ENCODE results near the gene CA4.

CA4 gene

GRCh38 chr17:60135151-60135950 lies 14.4 kb upstream of the CA4 start:
- peak; percentile 99 for ATAC-seq
- TF ChIP-seq ZFP3 (CRISPR knock-in tag; IDR thresholded peaks at IDR 0.05) = no peak; the same call in 1 of the 2 replicates
- no peak for TF ChIP-seq PATZ1 (CRISPR knock-in tag; IDR thresholded peaks at IDR 0.05; ENCODE audit: borderline replicate concordance)
- TF ChIP-seq ZNF565 (CRISPR knock-in tag; conservative IDR thresholded peaks at IDR 0.05; ENCODE audit: low read depth) = no peak
- TF ChIP-seq SNAI2 (CRISPR knock-in tag; IDR thresholded peaks at IDR 0.05) = no peak
- no peak for TF ChIP-seq CSDC2 (CRISPR knock-in tag; IDR thresholded peaks at IDR 0.05)
- TF ChIP-seq RARB (CRISPR knock-in tag; IDR thresholded peaks at IDR 0.05) = no peak
- TF ChIP-seq, protein P1, sequence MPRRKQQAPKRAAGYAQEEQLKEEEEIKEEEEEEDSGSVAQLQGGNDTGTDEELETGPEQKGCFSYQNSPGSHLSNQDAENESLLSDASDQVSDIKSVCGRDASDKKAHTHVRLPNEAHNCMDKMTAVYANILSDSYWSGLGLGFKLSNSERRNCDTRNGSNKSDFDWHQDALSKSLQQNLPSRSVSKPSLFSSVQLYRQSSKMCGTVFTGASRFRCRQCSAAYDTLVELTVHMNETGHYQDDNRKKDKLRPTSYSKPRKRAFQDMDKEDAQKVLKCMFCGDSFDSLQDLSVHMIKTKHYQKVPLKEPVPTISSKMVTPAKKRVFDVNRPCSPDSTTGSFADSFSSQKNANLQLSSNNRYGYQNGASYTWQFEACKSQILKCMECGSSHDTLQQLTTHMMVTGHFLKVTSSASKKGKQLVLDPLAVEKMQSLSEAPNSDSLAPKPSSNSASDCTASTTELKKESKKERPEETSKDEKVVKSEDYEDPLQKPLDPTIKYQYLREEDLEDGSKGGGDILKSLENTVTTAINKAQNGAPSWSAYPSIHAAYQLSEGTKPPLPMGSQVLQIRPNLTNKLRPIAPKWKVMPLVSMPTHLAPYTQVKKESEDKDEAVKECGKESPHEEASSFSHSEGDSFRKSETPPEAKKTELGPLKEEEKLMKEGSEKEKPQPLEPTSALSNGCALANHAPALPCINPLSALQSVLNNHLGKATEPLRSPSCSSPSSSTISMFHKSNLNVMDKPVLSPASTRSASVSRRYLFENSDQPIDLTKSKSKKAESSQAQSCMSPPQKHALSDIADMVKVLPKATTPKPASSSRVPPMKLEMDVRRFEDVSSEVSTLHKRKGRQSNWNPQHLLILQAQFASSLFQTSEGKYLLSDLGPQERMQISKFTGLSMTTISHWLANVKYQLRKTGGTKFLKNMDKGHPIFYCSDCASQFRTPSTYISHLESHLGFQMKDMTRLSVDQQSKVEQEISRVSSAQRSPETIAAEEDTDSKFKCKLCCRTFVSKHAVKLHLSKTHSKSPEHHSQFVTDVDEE (CRISPR knock-in tag; IDR thresholded peaks at IDR 0.05) = no peak; the same call in 1 of the 2 replicates
- TF ChIP-seq PPARA (CRISPR knock-in tag; IDR thresholded peaks at IDR 0.05; ENCODE audit: borderline replicate concordance) = no peak
- TF ChIP-seq ZNF8 (CRISPR knock-in tag; IDR thresholded peaks at IDR 0.05) = no peak
- TF ChIP-seq ARNTL (CRISPR knock-in tag; IDR thresholded peaks at IDR 0.05; ENCODE audit: borderline replicate concordance, low read depth) = no peak
- TF ChIP-seq, protein P2, sequence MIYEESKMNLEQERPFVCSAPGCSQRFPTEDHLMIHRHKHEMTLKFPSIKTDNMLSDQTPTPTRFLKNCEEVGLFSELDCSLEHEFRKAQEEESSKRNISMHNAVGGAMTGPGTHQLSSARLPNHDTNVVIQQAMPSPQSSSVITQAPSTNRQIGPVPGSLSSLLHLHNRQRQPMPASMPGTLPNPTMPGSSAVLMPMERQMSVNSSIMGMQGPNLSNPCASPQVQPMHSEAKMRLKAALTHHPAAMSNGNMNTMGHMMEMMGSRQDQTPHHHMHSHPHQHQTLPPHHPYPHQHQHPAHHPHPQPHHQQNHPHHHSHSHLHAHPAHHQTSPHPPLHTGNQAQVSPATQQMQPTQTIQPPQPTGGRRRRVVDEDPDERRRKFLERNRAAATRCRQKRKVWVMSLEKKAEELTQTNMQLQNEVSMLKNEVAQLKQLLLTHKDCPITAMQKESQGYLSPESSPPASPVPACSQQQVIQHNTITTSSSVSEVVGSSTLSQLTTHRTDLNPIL (CRISPR knock-in tag; IDR thresholded peaks at IDR 0.05; ENCODE audit: low read depth) = no peak
- TF ChIP-seq GLIS3 (CRISPR knock-in tag; IDR thresholded peaks at IDR 0.05) = no peak

DNA sequence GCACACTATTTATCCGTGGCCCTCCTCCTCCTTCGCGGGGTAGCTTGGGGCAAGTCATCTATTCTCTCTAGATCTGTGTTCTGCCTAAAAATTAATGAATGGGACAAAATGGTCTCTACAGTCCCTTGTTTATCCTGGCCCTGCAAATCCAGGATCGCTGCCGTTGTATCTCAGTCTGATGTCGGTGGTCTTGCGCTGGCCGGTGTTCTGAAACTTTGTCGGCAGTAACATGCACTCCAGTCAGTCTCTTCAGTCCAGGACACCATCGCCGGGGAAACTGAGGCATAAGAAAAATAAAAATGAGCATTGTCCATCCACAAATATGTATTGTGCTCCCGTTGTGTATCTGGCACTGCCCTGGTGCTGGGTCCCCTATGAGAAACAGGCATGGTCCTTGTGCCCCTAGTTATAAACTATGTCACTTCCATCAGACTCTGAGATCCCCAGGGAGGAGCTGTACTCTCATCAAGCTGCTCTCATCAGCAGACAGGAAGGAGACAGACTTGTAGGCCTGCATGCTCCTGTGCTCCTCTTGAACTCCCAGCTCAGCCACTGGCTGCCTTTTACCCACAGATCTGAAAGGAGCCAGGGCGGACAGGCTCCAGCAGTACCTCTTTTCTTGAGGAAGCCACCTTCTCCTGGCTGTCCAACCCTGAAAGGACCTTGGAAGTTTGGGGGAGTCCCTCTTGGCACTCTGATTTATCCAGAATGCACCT lies 13.7 kb upstream of the CA4 start:
- no peak for TF ChIP-seq ARNTL (CRISPR knock-in tag; IDR thresholded peaks at IDR 0.05; ENCODE audit: borderline replicate concordance, low read depth)
- no peak for TF ChIP-seq ZNF70 (CRISPR knock-in tag; IDR thresholded peaks at IDR 0.05)
- no peak for TF ChIP-seq ISL1 (CRISPR knock-in tag; IDR thresholded peaks at IDR 0.05)
- no peak for TF ChIP-seq ZNF8 (CRISPR knock-in tag; IDR thresholded peaks at IDR 0.05)
- no peak for TF ChIP-seq PPARA (CRISPR knock-in tag; IDR thresholded peaks at IDR 0.05; ENCODE audit: borderline replicate concordance)
- TF ChIP-seq, protein P3, sequence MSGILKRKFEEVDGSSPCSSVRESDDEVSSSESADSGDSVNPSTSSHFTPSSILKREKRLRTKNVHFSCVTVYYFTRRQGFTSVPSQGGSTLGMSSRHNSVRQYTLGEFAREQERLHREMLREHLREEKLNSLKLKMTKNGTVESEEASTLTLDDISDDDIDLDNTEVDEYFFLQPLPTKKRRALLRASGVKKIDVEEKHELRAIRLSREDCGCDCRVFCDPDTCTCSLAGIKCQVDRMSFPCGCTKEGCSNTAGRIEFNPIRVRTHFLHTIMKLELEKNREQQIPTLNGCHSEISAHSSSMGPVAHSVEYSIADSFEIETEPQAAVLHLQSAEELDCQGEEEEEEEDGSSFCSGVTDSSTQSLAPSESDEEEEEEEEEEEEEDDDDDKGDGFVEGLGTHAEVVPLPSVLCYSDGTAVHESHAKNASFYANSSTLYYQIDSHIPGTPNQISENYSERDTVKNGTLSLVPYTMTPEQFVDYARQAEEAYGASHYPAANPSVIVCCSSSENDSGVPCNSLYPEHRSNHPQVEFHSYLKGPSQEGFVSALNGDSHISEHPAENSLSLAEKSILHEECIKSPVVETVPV (CRISPR knock-in tag; IDR thresholded peaks at IDR 0.05) = no peak
- no peak for TF ChIP-seq ZC3H10 (CRISPR knock-in tag; IDR thresholded peaks at IDR 0.05)
- no peak for TF ChIP-seq TOX (CRISPR knock-in tag; IDR thresholded peaks at IDR 0.05; ENCODE audit: borderline replicate concordance)
- TF ChIP-seq ZNF565 (CRISPR knock-in tag; conservative IDR thresholded peaks at IDR 0.05; ENCODE audit: low read depth) = no peak
- ATAC-seq = no peak; the same call in 2 of the 3 replicates

DNA sequence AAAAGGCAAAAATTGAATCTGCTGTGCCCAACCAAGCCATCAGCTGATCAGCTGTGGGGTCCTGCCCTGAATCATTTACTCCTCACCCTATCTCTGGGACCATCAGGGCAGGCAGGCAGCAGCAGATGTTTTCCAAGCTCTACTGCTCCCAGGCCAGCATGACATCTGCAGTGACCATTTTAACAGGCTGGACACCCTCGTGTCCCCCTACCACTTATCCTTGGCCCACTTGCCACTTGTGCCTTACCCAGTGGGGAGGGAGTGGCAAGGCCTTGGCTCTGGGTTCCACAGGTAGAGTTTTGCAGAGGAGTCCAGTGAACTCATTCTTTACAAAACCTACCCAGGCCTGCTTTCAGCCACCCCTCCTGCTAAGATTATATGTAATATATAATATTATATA lies 12.0 kb upstream of the CA4 start:
- ATAC-seq = no peak
- TF ChIP-seq OSR1 (CRISPR knock-in tag; IDR thresholded peaks at IDR 0.05) = no peak
- no peak for TF ChIP-seq ARNTL (CRISPR knock-in tag; IDR thresholded peaks at IDR 0.05; ENCODE audit: borderline replicate concordance, low read depth)
- no peak for TF ChIP-seq BACH2 (CRISPR knock-in tag; IDR thresholded peaks at IDR 0.05; ENCODE audit: borderline replicate concordance)
- TF ChIP-seq ISL1 (CRISPR knock-in tag; IDR thresholded peaks at IDR 0.05) = no peak
- TF ChIP-seq RARB (CRISPR knock-in tag; IDR thresholded peaks at IDR 0.05) = no peak
- TF ChIP-seq, protein P1 (CRISPR knock-in tag; IDR thresholded peaks at IDR 0.05) = no peak
- no peak for TF ChIP-seq ZFP3 (CRISPR knock-in tag; IDR thresholded peaks at IDR 0.05)
- TF ChIP-seq ZNF70 (CRISPR knock-in tag; IDR thresholded peaks at IDR 0.05) = no peak
- TF ChIP-seq TOX (CRISPR knock-in tag; IDR thresholded peaks at IDR 0.05; ENCODE audit: borderline replicate concordance) = no peak
- TF ChIP-seq, protein P4, sequence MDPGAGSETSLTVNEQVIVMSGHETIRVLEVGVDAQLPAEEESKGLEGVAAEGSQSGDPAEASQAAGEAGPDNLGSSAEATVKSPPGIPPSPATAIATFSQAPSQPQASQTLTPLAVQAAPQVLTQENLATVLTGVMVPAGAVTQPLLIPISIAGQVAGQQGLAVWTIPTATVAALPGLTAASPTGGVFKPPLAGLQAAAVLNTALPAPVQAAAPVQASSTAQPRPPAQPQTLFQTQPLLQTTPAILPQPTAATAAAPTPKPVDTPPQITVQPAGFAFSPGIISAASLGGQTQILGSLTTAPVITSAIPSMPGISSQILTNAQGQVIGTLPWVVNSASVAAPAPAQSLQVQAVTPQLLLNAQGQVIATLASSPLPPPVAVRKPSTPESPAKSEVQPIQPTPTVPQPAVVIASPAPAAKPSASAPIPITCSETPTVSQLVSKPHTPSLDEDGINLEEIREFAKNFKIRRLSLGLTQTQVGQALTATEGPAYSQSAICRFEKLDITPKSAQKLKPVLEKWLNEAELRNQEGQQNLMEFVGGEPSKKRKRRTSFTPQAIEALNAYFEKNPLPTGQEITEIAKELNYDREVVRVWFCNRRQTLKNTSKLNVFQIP (CRISPR knock-in tag; IDR thresholded peaks at IDR 0.05; ENCODE audit: borderline replicate concordance, low read depth) = no peak
- TF ChIP-seq PATZ1 (CRISPR knock-in tag; IDR thresholded peaks at IDR 0.05; ENCODE audit: borderline replicate concordance) = no peak
- TF ChIP-seq PPARA (CRISPR knock-in tag; IDR thresholded peaks at IDR 0.05; ENCODE audit: borderline replicate concordance) = no peak
